GM18508 (cell line): ENCODE results near the gene PPP6R1.

Experiments
- ATAC-seq: cut with Tn5 transposase; IDR thresholded peaks from one replicate; pipeline ENCODE4 v1.9.1; 2021; ENCODE audit warnings: moderate number of reproducible peaks; ENCODE audit not compliant: insufficient read depth, unreplicated experiment

Gene PPP6R1

GRCh38 chr19:55197528-55197927 is 61.3 kb downstream of the PPP6R1 start:
- no peak for ATAC-seq

GRCh38 chr19:55196803-55197202 is 62.0 kb downstream of the PPP6R1 start:
- no peak for ATAC-seq

GRCh38 chr19:55193481-55193880 is 65.3 kb downstream of the PPP6R1 start:
- ATAC-seq: no peak

GRCh38 chr19:55189403-55189835 is 69.4 kb downstream of the PPP6R1 start:
- no peak for ATAC-seq

DNA sequence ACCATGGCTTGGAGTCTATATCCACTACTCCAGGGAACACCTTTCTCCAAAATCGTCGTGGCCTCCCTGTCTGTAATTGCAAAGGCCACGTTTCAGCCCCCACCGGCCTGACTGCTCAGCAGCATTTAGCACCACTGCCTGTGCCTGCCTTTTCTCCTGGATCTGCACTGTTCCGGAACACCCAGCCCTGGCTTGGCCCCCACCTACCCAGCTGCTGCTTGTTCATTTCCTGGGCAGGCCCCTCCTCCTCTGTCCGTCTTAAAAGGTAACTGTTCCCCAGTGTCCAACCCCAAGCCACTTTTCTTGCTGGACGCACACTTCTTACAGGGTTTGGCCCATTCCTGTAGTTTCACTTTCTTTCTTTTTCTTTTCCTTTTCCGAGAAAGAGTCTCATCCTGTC is 70.2 kb downstream of the PPP6R1 start:
- ATAC-seq: no peak

DNA sequence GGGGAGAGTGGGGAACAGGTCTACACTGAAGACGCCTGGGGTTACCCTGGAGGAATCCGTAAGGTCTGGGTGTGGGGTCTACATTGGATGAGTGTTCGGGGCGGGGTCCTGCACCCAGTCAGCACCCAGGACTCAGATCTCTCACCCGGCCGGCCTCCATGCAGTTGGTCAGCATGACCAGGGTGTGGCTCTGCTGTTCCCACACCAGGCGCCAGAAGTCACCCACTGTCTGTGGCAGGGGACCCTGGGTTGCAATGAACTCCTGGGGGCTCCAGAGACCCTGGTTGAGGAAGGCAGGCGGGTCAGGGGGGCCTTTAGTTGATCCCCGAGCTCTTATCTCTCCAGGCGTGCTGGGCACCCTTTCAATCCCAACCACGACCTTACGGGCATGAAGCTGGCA is 72.7 kb downstream of the PPP6R1 start:
- ATAC-seq: no peak

DNA sequence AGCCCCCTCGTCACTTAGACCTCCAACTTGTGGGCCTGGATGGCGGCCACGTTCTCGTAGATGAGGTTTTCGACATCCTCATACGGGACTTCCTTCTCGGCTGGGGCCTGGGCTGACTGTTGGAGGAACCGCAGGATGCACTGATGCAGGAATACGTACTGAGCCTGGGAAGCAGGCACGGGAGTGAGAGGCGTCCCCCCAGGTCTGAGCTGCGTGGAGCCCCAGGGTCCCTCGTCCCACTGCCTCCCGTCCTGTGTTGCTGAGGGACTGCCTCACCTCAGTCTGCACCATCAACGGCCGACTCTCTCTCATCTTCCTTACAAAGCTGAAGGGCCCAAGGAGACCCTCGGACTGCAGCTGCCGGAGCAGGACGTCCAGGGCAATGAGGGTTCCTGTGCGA is 77.1 kb downstream of the PPP6R1 start:
- ATAC-seq: no peak
